HepG2 (cell line): Measurements from ENCODE around the gene SPTAN1. TPM values are rescaled to one million over a fixed set of nuclear protein-coding genes. Genes with fewer than 3 reads are reported as not detected.

ENCODE experiments used
- ARNTL ChIP-seq: sonication (generic); formaldehyde crosslinking; IDR thresholded peaks from 2 replicates; pipeline ENCODE4 v1.4.0; 2020; ENCODE audit warnings: mild to moderate bottlenecking, missing genetic modification reagents
- ATF7 ChIP-seq, 2 experiments: fragments of 450-650 bp in 1 of 2; sonication (generic) in 1 of 2; formaldehyde crosslinking in 1 of 2; IDR thresholded peaks; 2 replicates each; pipeline versions ENCODE4 v1.4.0 to v1.6.1; 2016 to 2020; ENCODE audit warnings: antibody characterized with exemption in 1 of 2, mild to moderate bottlenecking in 1 of 2, missing genetic modification reagents in 1 of 2
- CBX1 ChIP-seq: IDR thresholded peaks from one replicate; pipeline ENCODE4 v1.6.1; 2016; ENCODE audit warnings: antibody characterized with exemption, low read depth
- ETV5 ChIP-seq: IDR thresholded peaks from 2 replicates; pipeline ENCODE4 v1.6.1; 2018; ENCODE audit warnings: missing biosample characterization, missing genetic modification reagents, inconsistent platforms, borderline replicate concordance
- FOXA1 ChIP-seq, 2 experiments: fragments of 450-650 bp in 1 of 2; sonication (generic) in 1 of 2; formaldehyde crosslinking in 1 of 2; IDR thresholded peaks; 2 replicates each; pipeline versions ENCODE4 v1.4.0 to v1.6.1; 2016 to 2020; ENCODE audit warnings: missing genetic modification reagents in 1 of 2
- FOXO1 ChIP-seq: sonication (generic); formaldehyde crosslinking; IDR thresholded peaks from 2 replicates; pipeline ENCODE4 v1.4.0; 2020; ENCODE audit warnings: missing genetic modification reagents
- GATAD2A ChIP-seq: IDR thresholded peaks from 2 replicates; pipeline ENCODE4 v1.6.1; 2016
- IRF2 ChIP-seq: IDR thresholded peaks from 2 replicates; pipeline ENCODE4 v1.6.1; 2018; ENCODE audit warnings: missing genetic modification reagents, missing compliant biosample characterization
- JUN ChIP-seq: sonication (generic); formaldehyde crosslinking; IDR thresholded peaks from 2 replicates; pipeline ENCODE4 v1.4.0; 2020; ENCODE audit warnings: mild to moderate bottlenecking, missing genetic modification reagents
- JUND ChIP-seq: sonication (generic); formaldehyde crosslinking; IDR thresholded peaks from 2 replicates; pipeline ENCODE4 v1.8.0; 2022; ENCODE audit warnings: mild to moderate bottlenecking, missing genetic modification reagents
- PAXIP1 ChIP-seq: sonication (generic); formaldehyde crosslinking; conservative IDR thresholded peaks from 2 replicates; pipeline ENCODE4 v1.4.0; 2020; ENCODE audit warnings: mild to moderate bottlenecking, missing genetic modification reagents, moderate library complexity
- PRMT3 ChIP-seq: sonication (generic); formaldehyde crosslinking; IDR thresholded peaks from 2 replicates; pipeline ENCODE4 v1.8.1; 2022; ENCODE audit warnings: low read depth, mild to moderate bottlenecking, moderate library complexity, missing genetic modification reagents, borderline replicate concordance
- RBM22 ChIP-seq: fragments of 200-400 bp; formaldehyde crosslinking; optimal IDR thresholded peaks from 2 replicates; pipeline ENCODE3; 2017; ENCODE audit warnings: mild to moderate bottlenecking, low read length, moderate library complexity
- RFXAP ChIP-seq: sonication (generic); formaldehyde crosslinking; IDR thresholded peaks from 2 replicates; pipeline ENCODE4 v1.4.0; 2020; ENCODE audit warnings: missing genetic modification reagents, borderline replicate concordance
- RXRB ChIP-seq: IDR thresholded peaks from 2 replicates; pipeline ENCODE4 v1.6.1; 2016; ENCODE audit warnings: borderline replicate concordance, missing genetic modification reagents, missing compliant biosample characterization
- TEAD3 ChIP-seq: optimal IDR thresholded peaks from 2 replicates; pipeline ENCODE3; 2016; ENCODE audit warnings: borderline replicate concordance
- ZEB1 ChIP-seq: IDR thresholded peaks from 2 replicates; pipeline ENCODE4 v1.6.1; 2012; ENCODE audit warnings: mild to moderate bottlenecking, low read depth, inconsistent platforms; ENCODE audit not compliant: insufficient replicate concordance
- ZFP1 ChIP-seq: IDR thresholded peaks from 2 replicates; pipeline ENCODE4 v1.6.1; 2016
- ZNF292 ChIP-seq: sonication (generic); formaldehyde crosslinking; IDR thresholded peaks from 2 replicates; pipeline ENCODE4 v1.8.1; 2022; ENCODE audit warnings: mild to moderate bottlenecking, low read depth, missing genetic modification reagents, borderline replicate concordance
- ZNF367 ChIP-seq: sonication (generic); formaldehyde crosslinking; IDR thresholded peaks from 2 replicates; pipeline ENCODE4 v1.4.0; 2020; ENCODE audit warnings: missing genetic modification reagents, borderline replicate concordance
- ZNF562 ChIP-seq: sonication (generic); formaldehyde crosslinking; IDR thresholded peaks from 2 replicates; pipeline ENCODE4 v1.8.0; 2022; ENCODE audit warnings: missing genetic modification reagents, borderline replicate concordance
- ZNF569 ChIP-seq: sonication (generic); formaldehyde crosslinking; IDR thresholded peaks from 2 replicates; pipeline ENCODE4 v1.5.0; 2020; ENCODE audit warnings: mild to moderate bottlenecking, missing genetic modification reagents, moderate library complexity, borderline replicate concordance
- ZNF709 ChIP-seq: sonication (generic); formaldehyde crosslinking; IDR thresholded peaks from 2 replicates; pipeline ENCODE4 v1.5.0; 2020; ENCODE audit warnings: mild to moderate bottlenecking, missing genetic modification reagents
- polyA plus RNA-seq, 8 experiments: library from polyadenylated mRNA; depleted of rRNA in 3 of 8; stranded (reverse) in 7 of 8; unstranded in 1 of 8; fragments of >200 nt; fragmentation: Illumina TruSeq in 4 of 8; extraction: Trizol in 4 of 8; gene quantifications; 2 replicates each; pipeline versions ENCODE4 v1.2.1 to v1.2.3, GENCODE V29; 2011 to 2016; ENCODE audit warnings: low read depth in 4 of 8, missing spikeins in 1 of 8, mixed read lengths in 1 of 8; ENCODE audit not compliant: insufficient read depth in 1 of 8
- total RNA-seq, 5 experiments: library from RNA; depleted of rRNA; stranded (reverse); fragments of >200 nt; fragmentation: Illumina TruSeq; extraction: Trizol; gene quantifications; 2 replicates each; pipeline ENCODE4 v1.2.3, GENCODE V29; 2016; ENCODE audit warnings: low read depth in 1 of 5
- TF ChIP-seq, protein P1 (sequence below): sonication (generic); formaldehyde crosslinking; IDR thresholded peaks from 2 replicates; pipeline ENCODE4 v1.5.0; 2020; ENCODE audit warnings: mild to moderate bottlenecking, low read depth, missing genetic modification reagents, borderline replicate concordance
- TF ChIP-seq, protein P2 (sequence below): sonication (generic); formaldehyde crosslinking; IDR thresholded peaks from 2 replicates; pipeline ENCODE4 v1.4.0; 2020; ENCODE audit warnings: missing genetic modification reagents

Gene SPTAN1
- total and polyA plus RNA-seq, 2 of the 13 experiments (the other 11 are each of a cell fraction or from before 2014, with no cell fraction given), result 106 to 111 TPM

DNA sequence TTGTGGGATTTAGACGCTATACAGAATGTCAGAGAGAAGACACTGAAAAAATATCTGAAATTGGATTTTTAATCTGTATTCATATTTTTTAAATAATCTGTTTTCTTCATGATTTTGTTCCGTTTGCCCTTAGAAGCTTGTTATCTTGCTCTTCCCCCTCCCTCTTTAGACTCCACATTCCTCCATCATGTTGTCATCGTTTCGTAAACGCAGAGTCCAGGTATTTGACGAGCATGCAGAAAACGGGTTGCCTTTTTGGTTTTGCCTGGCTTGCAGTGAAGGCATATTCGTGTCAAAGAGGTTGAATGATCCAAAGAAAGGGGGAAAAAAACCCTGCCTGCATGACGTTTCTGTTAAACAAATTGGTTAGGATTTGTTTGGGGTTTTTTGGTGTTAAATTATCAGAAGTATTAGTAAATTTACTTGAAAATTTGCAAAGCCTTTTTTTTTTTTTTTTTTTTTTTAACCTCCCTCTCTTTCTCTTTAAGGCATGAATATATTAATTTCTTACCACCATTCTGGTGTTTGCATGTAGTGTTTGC, 2.9 kb downstream of the SPTAN1 start (continued):
- peak; percentile 39; the same call in 1 of the 2 replicates for TF ChIP-seq PAXIP1
- peak; percentile 41; the same call in 1 of the 2 replicates for TF ChIP-seq GATAD2A (CRISPR knock-in tag)
- TF ChIP-seq CBX1, result no peak
- TF ChIP-seq ZFP1 (CRISPR knock-in tag), result no peak
- TF ChIP-seq ZNF562 (CRISPR knock-in tag), result no peak
- no peak for TF ChIP-seq PRMT3
- TF ChIP-seq ZNF292 (CRISPR knock-in tag), result peak; percentile 9; the same call in 1 of the 2 replicates
- peak; percentile 97 for TF ChIP-seq JUN
- TF ChIP-seq ZEB1, result peak; percentile 37
- no peak for TF ChIP-seq RBM22
- no peak for TF ChIP-seq FOXA1 (IDR thresholded peaks at IDR 0.05)
- TF ChIP-seq FOXA1 (CRISPR knock-in tag; IDR thresholded peaks at IDR 0.05), result 0 out of 2 replicates have a peak, but pooled peaks have one; percentile 12
- TF ChIP-seq FOXO1, result 0 out of 2 replicates have a peak, but pooled peaks have one; percentile 21
- no peak for TF ChIP-seq ZNF709 (CRISPR knock-in tag)
- 0 out of 2 replicates have a peak, but pooled peaks have one; percentile 8 for TF ChIP-seq RXRB (CRISPR knock-in tag)
- TF ChIP-seq JUND (CRISPR knock-in tag), result peak; percentile 98
- TF ChIP-seq IRF2, result 0 out of 2 replicates have a peak, but pooled peaks have one; percentile 57
- no peak for TF ChIP-seq ZNF367
- peak; percentile 99 for TF ChIP-seq TEAD3
- no peak for TF ChIP-seq ETV5 (CRISPR knock-in tag)
- TF ChIP-seq ATF7 (IDR thresholded peaks at IDR 0.05), result peak; percentile 71
- TF ChIP-seq ATF7 (CRISPR knock-in tag; IDR thresholded peaks at IDR 0.05), result peak; percentile 89; the same call in 1 of the 2 replicates
- no peak for TF ChIP-seq ZNF569
- TF ChIP-seq, protein P1, sequence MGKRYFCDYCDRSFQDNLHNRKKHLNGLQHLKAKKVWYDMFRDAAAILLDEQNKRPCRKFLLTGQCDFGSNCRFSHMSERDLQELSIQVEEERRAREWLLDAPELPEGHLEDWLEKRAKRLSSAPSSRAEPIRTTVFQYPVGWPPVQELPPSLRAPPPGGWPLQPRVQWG (CRISPR knock-in tag), result no peak
- TF ChIP-seq, protein P2, sequence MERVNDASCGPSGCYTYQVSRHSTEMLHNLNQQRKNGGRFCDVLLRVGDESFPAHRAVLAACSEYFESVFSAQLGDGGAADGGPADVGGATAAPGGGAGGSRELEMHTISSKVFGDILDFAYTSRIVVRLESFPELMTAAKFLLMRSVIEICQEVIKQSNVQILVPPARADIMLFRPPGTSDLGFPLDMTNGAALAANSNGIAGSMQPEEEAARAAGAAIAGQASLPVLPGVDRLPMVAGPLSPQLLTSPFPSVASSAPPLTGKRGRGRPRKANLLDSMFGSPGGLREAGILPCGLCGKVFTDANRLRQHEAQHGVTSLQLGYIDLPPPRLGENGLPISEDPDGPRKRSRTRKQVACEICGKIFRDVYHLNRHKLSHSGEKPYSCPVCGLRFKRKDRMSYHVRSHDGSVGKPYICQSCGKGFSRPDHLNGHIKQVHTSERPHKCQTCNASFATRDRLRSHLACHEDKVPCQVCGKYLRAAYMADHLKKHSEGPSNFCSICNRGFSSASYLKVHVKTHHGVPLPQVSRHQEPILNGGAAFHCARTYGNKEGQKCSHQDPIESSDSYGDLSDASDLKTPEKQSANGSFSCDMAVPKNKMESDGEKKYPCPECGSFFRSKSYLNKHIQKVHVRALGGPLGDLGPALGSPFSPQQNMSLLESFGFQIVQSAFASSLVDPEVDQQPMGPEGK, result peak; percentile 67; the same call in 1 of the 2 replicates
- no peak for TF ChIP-seq RFXAP (CRISPR knock-in tag)
- no peak for TF ChIP-seq ARNTL
